Colonic mucosa (tissue), 4 donors: ENCODE measurements around the gene CACNA1H. TPM values are rescaled to one million over a fixed set of nuclear protein-coding genes. Genes with fewer than 3 reads are reported as not detected.

ENCODE experiments used
- DNase-seq: peaks from one replicate; pipeline ENCODE4 v3.0.0-alpha.2; 2020
- H3K27ac ChIP-seq: fragments of 200-600 bp; one replicate; pipeline ENCODE4 v1.8.0; 2021
- H3K27me3 ChIP-seq: fragments of 200-600 bp; one replicate; pipeline ENCODE4 v1.8.0; 2021
- H3K36me3 ChIP-seq: fragments of 200-600 bp; one replicate; pipeline ENCODE4 v1.8.0; 2021
- H3K4me1 ChIP-seq: fragments of 200-600 bp; one replicate; pipeline ENCODE4 v1.8.0; 2021; ENCODE audit warnings: mild to moderate bottlenecking
- H3K4me3 ChIP-seq: fragments of 200-600 bp; one replicate; pipeline ENCODE4 v1.8.0; 2021
- H3K9ac ChIP-seq, 2 donors: one replicate each; pipeline ENCODE4 v1.7.0; 2013; ENCODE audit warnings: control low read depth in 2 of 2, low read depth in 2 of 2, low read length in 2 of 2
- H3K9me3 ChIP-seq: fragments of 200-600 bp; one replicate; pipeline ENCODE4 v1.8.0; 2021
- intact Hi-C: fragments of 100-400 bp; cut with DNase I; formaldehyde crosslinking; loops from one replicate; pipeline ENCODE4 v1.14.1; 2022
- total RNA-seq, 2 donors: library from RNA; stranded (reverse); fragmentation: NEBNext Ultra II Directional in 1 of 2; extraction: Animal tissue kit (Norgen Biotek cat#: 25700) in 1 of 2; gene quantifications; one replicate each; pipeline ENCODE4 v1.2.1, GENCODE V29; 2021
- TF ChIP-seq, protein P1 (sequence below): fragments of 200-600 bp; IDR thresholded peaks from one replicate; pipeline ENCODE4 v1.8.0; 2022; ENCODE audit warnings: antibody characterized with exemption, mild to moderate bottlenecking
- donor health status: healthy.
- donor health status: DM: no; HTN: no; CAD: no.
- donor health status: DM: no; HTN: no; CAD: no.

Gene CACNA1H
- total RNA-seq, 2 donors from 2014 or later = 2.1 to 14.6 TPM

DNA sequence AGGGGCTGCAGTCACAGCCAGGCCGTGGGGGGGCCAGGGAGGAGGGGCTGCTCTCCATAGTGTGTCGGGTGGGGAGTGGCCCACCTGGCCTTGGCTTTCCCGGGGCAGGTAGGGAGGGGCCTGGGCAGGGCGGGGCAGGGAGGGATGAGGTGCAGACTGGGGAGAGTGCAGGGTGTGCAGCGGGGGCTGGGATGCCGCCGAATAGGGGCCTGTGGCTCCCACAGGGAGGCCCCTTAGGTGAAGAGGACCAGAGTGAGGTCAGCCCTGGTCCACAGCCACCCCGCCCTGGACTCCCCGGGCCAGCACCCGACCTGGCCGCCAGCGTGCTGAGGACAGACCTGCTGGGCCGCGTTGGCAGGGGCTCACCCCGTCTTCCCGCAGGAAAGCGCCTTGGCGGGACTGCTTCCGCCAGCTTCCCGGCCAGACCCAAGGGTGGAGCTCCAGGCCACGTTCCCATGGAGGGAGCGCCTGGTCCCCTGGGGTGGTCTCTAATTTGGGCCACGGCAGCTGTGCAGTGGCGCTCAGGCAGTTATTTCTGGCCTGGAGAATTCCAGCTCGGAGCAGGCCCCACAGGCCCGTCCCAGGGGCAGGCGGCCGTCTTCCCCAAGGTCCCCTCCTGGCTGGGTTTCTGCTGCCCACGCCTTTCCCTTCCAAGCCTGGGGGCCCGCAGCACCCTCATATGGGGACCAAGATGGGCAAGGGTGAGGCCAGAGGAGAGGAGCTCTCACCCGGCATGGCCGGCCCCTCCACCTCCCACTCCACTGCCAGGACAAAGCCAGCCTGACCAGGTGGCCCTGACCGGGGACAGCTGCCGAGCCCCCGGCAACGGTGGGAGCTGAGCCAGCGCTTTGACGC lies 27.9 kb downstream of the CACNA1H start:
- Histone ChIP-seq H3K4me1 (no peaks in the 10 kb centered on the region), H3K27ac (peak overlapping the region; percentile 17), H3K27me3 (no peaks in the 10 kb centered on the region), H3K4me3 (no peak overlapping the region), H3K9me3 (no peaks in the 10 kb centered on the region), H3K9ac (peak overlapping the region in 1 of 2 donors; percentile 14), H3K36me3 (no peaks in the 10 kb centered on the region)
- intact Hi-C loops = no loop called here
- TF ChIP-seq, protein P1, sequence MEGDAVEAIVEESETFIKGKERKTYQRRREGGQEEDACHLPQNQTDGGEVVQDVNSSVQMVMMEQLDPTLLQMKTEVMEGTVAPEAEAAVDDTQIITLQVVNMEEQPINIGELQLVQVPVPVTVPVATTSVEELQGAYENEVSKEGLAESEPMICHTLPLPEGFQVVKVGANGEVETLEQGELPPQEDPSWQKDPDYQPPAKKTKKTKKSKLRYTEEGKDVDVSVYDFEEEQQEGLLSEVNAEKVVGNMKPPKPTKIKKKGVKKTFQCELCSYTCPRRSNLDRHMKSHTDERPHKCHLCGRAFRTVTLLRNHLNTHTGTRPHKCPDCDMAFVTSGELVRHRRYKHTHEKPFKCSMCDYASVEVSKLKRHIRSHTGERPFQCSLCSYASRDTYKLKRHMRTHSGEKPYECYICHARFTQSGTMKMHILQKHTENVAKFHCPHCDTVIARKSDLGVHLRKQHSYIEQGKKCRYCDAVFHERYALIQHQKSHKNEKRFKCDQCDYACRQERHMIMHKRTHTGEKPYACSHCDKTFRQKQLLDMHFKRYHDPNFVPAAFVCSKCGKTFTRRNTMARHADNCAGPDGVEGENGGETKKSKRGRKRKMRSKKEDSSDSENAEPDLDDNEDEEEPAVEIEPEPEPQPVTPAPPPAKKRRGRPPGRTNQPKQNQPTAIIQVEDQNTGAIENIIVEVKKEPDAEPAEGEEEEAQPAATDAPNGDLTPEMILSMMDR = no peak
- no peak for DNase-seq

DNA sequence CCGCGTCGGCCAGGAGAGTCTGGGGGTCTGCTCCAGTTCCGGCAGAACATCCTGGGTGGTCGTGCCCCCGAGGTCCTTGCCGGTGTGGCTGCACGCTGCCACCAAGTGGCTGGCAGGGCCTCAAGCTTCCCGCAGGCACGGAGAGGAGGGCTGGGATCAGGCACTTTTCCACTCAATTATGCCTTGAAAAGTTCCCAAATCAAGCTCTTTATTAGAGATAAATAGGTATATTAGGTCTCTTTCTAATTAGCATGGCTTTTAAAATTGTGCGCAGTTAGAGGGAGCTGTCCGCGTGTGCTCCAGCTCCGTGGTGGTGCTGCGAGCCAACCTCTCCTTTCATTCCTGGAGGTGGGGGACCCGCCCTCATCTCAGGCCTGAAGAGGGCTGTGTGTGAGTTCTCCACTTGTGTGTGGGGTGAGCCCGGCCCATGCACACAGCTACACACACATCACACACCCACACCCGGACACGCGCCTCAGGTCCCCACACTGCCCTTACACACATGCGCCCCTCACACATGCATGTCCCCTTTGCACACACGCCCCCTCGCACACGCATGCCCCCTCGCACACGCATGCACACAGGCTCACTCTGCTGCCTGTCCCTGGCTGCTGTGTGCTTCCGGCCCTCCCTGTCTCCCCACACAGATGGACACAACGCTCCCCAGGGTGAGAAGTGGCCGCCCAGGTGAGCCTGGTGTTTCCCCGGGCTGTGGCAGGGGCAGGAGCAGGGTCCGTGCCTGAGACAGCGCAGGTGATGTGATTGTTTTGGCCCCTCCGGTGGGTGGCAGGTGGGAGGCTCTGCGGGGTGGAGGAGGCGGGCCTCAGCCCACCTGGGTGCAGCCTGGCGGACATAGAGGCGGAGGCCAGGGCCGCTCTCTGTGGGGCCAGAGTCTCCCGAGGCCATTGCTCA lies 28.8 kb downstream of the CACNA1H start:
- H3K4me3 ChIP-seq = no peak overlapping the region
- no peaks in the 10 kb centered on the region for H3K4me1 ChIP-seq
- no peaks in the 10 kb centered on the region for H3K36me3 ChIP-seq
- intact Hi-C loops = no loop called here
- peak overlapping the region in 1 of 2 donors; percentile 14 for H3K9ac ChIP-seq
- no peaks in the 10 kb centered on the region for H3K9me3 ChIP-seq
- no peak for DNase-seq
- no peaks in the 10 kb centered on the region for H3K27me3 ChIP-seq
- peak overlapping the region; percentile 26 for H3K27ac ChIP-seq
- TF ChIP-seq, protein P1 = no peak

DNA sequence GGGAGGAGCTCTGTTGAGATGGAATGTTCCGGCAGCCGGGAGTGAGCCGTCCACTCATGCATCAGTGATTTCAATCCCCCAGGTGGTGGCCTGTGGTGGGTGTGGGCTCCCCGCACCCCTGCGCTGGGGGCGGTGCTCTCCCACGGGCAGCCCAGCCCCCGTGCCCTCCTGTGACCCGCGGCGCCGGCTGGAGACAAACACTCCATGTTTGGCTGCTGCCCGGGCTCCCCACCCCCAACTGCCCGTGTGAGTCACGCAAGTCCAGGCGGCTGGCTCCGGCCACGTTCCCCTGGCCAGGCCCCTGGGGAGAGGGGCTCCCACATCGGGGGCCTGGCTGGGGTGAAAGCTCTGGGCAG lies 29.4 kb downstream of the CACNA1H start:
- no peak overlapping the region for H3K4me3 ChIP-seq

DNA sequence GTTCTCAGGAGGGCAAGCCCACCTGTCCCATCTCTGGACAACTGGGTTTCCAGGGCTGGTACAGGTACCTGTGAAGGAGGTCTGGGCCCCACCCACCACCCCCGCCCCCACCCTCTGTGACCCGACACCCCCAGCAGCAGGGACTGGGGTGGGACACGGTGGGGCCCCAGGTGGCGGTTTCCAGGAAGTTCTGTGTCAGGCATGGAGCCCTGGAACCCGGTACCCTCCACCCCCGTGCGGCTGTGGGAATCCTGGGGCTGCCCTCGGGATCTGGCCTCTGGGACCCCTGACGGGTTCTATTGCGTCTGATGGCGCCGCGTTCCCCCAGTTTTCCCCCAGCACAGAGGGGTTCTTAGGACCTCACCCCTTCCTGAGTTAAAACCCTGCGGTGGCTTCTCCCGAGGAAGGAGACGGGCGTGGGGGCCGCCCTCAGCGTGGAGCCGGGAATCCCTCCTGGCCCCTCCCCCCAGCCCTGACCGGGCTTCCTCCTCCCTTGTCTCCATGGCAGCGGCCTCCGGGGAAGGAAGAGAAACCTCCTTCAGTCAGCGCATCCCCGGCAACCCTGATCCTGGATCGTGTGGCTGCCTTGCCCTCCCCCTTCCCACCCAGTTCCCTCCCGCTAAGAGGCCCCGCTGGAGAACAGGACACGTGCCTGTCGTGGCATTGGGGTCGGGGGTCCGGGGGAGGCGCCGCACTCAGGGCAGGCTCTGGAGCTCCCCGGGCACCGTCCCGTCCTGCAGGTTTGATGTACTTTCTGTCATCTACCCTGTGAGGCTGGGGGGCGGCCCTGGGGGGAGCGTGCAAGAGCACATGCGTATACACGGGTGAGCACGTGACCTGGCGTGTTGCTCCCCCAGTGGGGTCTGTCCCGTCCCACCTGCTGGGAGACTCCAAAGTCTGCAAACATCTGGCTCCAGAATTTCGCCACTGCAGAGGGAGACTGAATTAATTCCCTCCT lies 30.3 kb downstream of the CACNA1H start:
- TF ChIP-seq, protein P1 = no peak
- intact Hi-C loops = no loop called here
- peak; percentile 47 for DNase-seq
- no peaks in the 10 kb centered on the region for H3K9me3 ChIP-seq
- H3K27me3 ChIP-seq = no peaks in the 10 kb centered on the region
- H3K9ac ChIP-seq = no peak overlapping the region
- no peaks in the 10 kb centered on the region for H3K4me1 ChIP-seq
- H3K27ac ChIP-seq = peak overlapping the region; percentile 26
- no peaks in the 10 kb centered on the region for H3K36me3 ChIP-seq
- H3K4me3 ChIP-seq = no peak overlapping the region

More for the DNA sequence above, 29.4 kb downstream of the CACNA1H start:
- peak; percentile 49 for DNase-seq
- H3K4me1 ChIP-seq = no peaks in the 10 kb centered on the region
- H3K36me3 ChIP-seq = no peaks in the 10 kb centered on the region
- H3K27me3 ChIP-seq = no peaks in the 10 kb centered on the region
- no peak overlapping the region for H3K9ac ChIP-seq
- H3K9me3 ChIP-seq = no peaks in the 10 kb centered on the region
- TF ChIP-seq, protein P1 = no peak
- H3K27ac ChIP-seq = peak overlapping the region; percentile 26
- intact Hi-C loops = no loop called here
